GM12878 (cell line): ENCODE data around the gene MIA3. TPM values are rescaled to one million over a fixed set of nuclear protein-coding genes. Genes with fewer than 3 reads are reported as not detected.
A peak's percentile ranks its signal among the peaks of the same experiment; 100 is the strongest.

ENCODE experiments used
- BACH1 ChIP-seq: fragments of 450-650 bp; IDR thresholded peaks from 2 replicates; pipeline ENCODE4 v1.6.1; 2017; ENCODE audit warnings: mild to moderate bottlenecking, borderline replicate concordance
- CEBPB ChIP-seq, 2 experiments: fragments of 150-350 bp in 1 of 2; IDR thresholded peaks; 2 replicates each; pipeline ENCODE4 v1.6.1; 2012 to 2014; ENCODE audit warnings: low read depth in 2 of 2, low read length in 2 of 2, borderline replicate concordance in 1 of 2, inconsistent platforms in 1 of 2
- CHD1 ChIP-seq: IDR thresholded peaks from 2 replicates; pipeline ENCODE4 v1.6.1; 2012; ENCODE audit warnings: low read depth, low read length, improper control_type of control experiment
- CREB1 ChIP-seq: IDR thresholded peaks from 2 replicates; pipeline ENCODE4 v1.6.1; 2012; ENCODE audit warnings: low read depth, mild to moderate bottlenecking, inconsistent platforms
- CREM ChIP-seq: IDR thresholded peaks from 2 replicates; pipeline ENCODE4 v1.6.1; 2014; ENCODE audit warnings: antibody characterized with exemption, low read depth
- ESRRA ChIP-seq: IDR thresholded peaks from 2 replicates; pipeline ENCODE4 v1.6.1; 2012; ENCODE audit warnings: mild to moderate bottlenecking, low read length, improper control_type of control experiment
- GATAD2B ChIP-seq: fragments of 450-650 bp; conservative IDR thresholded peaks from 2 replicates; pipeline ENCODE4 v1.6.1; 2017; ENCODE audit warnings: low read depth, mild to moderate bottlenecking, moderate library complexity
- IKZF2 ChIP-seq, 2 experiments: fragments of 450-650 bp; IDR thresholded peaks; 2 replicates each; pipeline ENCODE4 v1.6.1; 2017; ENCODE audit warnings: mild to moderate bottlenecking in 2 of 2, moderate library complexity in 2 of 2
- IRF3 ChIP-seq: fragments of 450-650 bp; IDR thresholded peaks from 2 replicates; pipeline ENCODE4 v1.6.1; 2014; ENCODE audit warnings: mild to moderate bottlenecking
- KLF5 ChIP-seq: fragments of 450-650 bp; IDR thresholded peaks from 2 replicates; pipeline ENCODE4 v1.6.1; 2014; ENCODE audit warnings: mild to moderate bottlenecking; ENCODE audit not compliant: partially characterized antibody
- MAX ChIP-seq: IDR thresholded peaks from 2 replicates; pipeline ENCODE4 v1.6.1; 2012; ENCODE audit warnings: low read depth, low read length, improper control_type of control experiment
- MTA3 ChIP-seq: IDR thresholded peaks from 2 replicates; pipeline ENCODE4 v1.6.1; 2012; ENCODE audit warnings: low read length, inconsistent platforms, borderline replicate concordance
- NBN ChIP-seq: fragments of 450-650 bp; IDR thresholded peaks from 2 replicates; pipeline ENCODE4 v1.6.1; 2016
- NFYB ChIP-seq: IDR thresholded peaks from 2 replicates; pipeline ENCODE4 v1.6.1; 2011; ENCODE audit warnings: low read depth, mild to moderate bottlenecking, low read length, improper control_type of control experiment, moderate library complexity; ENCODE audit not compliant: insufficient read depth
- NR2C1 ChIP-seq: fragments of 450-650 bp; IDR thresholded peaks from 2 replicates; pipeline ENCODE4 v1.6.1; 2017; ENCODE audit warnings: antibody characterized with exemption, mild to moderate bottlenecking, moderate library complexity
- NR2F1 ChIP-seq: fragments of 450-650 bp; conservative IDR thresholded peaks from 2 replicates; pipeline ENCODE4 v1.6.1; 2017; ENCODE audit warnings: mild to moderate bottlenecking
- PBX3 ChIP-seq: IDR thresholded peaks from 2 replicates; pipeline ENCODE4 v1.6.1; 2011; ENCODE audit warnings: mild to moderate bottlenecking, low read depth, low read length, moderate library complexity; ENCODE audit not compliant: insufficient replicate concordance
- PRDM15 ChIP-seq: fragments of 450-650 bp; formaldehyde crosslinking; IDR thresholded peaks from 2 replicates; pipeline ENCODE4 v1.4.0; 2020; ENCODE audit warnings: mild to moderate bottlenecking, moderate library complexity
- SIX5 ChIP-seq: IDR thresholded peaks from 2 replicates; pipeline ENCODE4 v1.6.1; 2011; ENCODE audit warnings: mild to moderate bottlenecking, low read depth, low read length, moderate library complexity; ENCODE audit not compliant: severe bottlenecking
- SMC3 ChIP-seq: IDR thresholded peaks from 2 replicates; pipeline ENCODE4 v1.6.1; 2011; ENCODE audit warnings: low read length, improper control_type of control experiment, borderline replicate concordance
- SP1 ChIP-seq: IDR thresholded peaks from one replicate; pipeline ENCODE4 v1.6.1; 2011; ENCODE audit warnings: low read depth, low read length
- SUPT20H ChIP-seq: IDR thresholded peaks from 2 replicates; pipeline ENCODE4 v1.6.1; 2011; ENCODE audit warnings: low read depth, mild to moderate bottlenecking, low read length, moderate library complexity, borderline replicate concordance; ENCODE audit not compliant: control insufficient read depth
- TCF7 ChIP-seq: IDR thresholded peaks from 2 replicates; pipeline ENCODE4 v1.6.1; 2014; ENCODE audit warnings: antibody characterized with exemption, borderline replicate concordance
- YBX1 ChIP-seq: fragments of 450-650 bp; IDR thresholded peaks from 2 replicates; pipeline ENCODE4 v1.6.1; 2016; ENCODE audit warnings: antibody characterized with exemption
- YY1 ChIP-seq: IDR thresholded peaks from 2 replicates; pipeline ENCODE4 v1.6.1; 2011; ENCODE audit warnings: low read depth, mild to moderate bottlenecking, low read length
- ZNF622 ChIP-seq: fragments of 450-650 bp; IDR thresholded peaks from 2 replicates; pipeline ENCODE4 v1.6.1; 2017; ENCODE audit warnings: mild to moderate bottlenecking, inconsistent platforms
- ZZZ3 ChIP-seq: IDR thresholded peaks from 2 replicates; pipeline ENCODE4 v1.6.1; 2011; ENCODE audit warnings: low read depth; ENCODE audit not compliant: control insufficient read depth, insufficient read length
- polyA plus RNA-seq, 11 experiments: library from polyadenylated mRNA; depleted of rRNA in 4 of 11; unstranded in 6 of 11; stranded (reverse) in 5 of 11; fragments of >200 nt; fragmentation: Nextera tagmentation in 4 of 11; fragmentation: Illumina TruSeq in 1 of 11; extraction: Ambion mirVana in 4 of 11; extraction: Trizol in 1 of 11; gene quantifications; 1 replicate in 1 of 11; 2 replicates in 10 of 11; pipeline versions ENCODE4 v1.2.1 to v1.2.3, GENCODE V29; 2011 to 2016; ENCODE audit warnings: inconsistent platforms in 2 of 11, missing spikeins in 2 of 11, low read depth in 1 of 11
- total RNA-seq, 4 experiments: library from RNA; depleted of rRNA in 3 of 4; stranded (reverse); fragments of >200 nt in 3 of 4; fragmentation: Illumina TruSeq in 1 of 4; extraction: Trizol in 1 of 4; gene quantifications; 2 replicates each; pipeline versions ENCODE4 v1.2.1 to v1.2.3, GENCODE V29; 2013 to 2021

MIA3 gene
- total and polyA plus RNA-seq, 10 of the 15 experiments (the other 5 are each of a cell fraction or from before 2014, with no cell fraction given) = 12.9 to 50.8 (median 30.3) TPM

- TF ChIP-seq TCF7 (no peak), CREB1 (no peak), BACH1 (peak; percentile 64), CEBPB (IDR thresholded peaks at IDR 0.05; ENCODE audit: borderline replicate concordance in 1 of 2, low read depth in 2 of 2, low read length in 2 of 2) (no peak), NBN (peak; percentile 51), SP1 (peak; percentile 5), ESRRA (no peak), GATAD2B (peak; percentile 91), NR2F1 (0 out of 2 replicates have a peak, but pooled peaks have one; percentile 19), KLF5 (no peak), SMC3 (no peak), MTA3 (no peak), YBX1 (no peak), NR2C1 (peak; percentile 92), CHD1 (no peak), IKZF2 (IDR thresholded peaks at IDR 0.05) (no peak; a peak in 1 of 4 replicates), PBX3 (no peak), MAX (no peak), CREM (no peak; the same call in none of the 2 replicates), SUPT20H (no peak), NFYB (no peak), PRDM15 (CRISPR knock-in tag) (peak; percentile 94), ZNF622 (peak; percentile 54), YY1 (peak; percentile 100), ZZZ3 (no peak), SIX5 (peak; percentile 64), IRF3 (no peak)
Observed at GRCh38 chr1:222712253-222713090, 94.6 kb downstream of the MIA3 start, which contains the start of the genes AIDA and BROX (continued).
